Measurements from ENCODE around the gene STYXL1. TPM values are rescaled to one million over a fixed set of nuclear protein-coding genes. Genes with fewer than 3 reads are reported as not detected.
"Not testable (repeated sequence)": the region's sequence is repeated elsewhere in the genome, so short reads cannot be mapped to it uniquely, and the experiment has no call there.

Gene STYXL1
- total RNA-seq, 1 donor from 2014 or later: 45.3 TPM

GRCh38 chr7:76091506-76091905, 43.7 kb upstream of the STYXL1 start:
- H3K9me3 ChIP-seq (ENCODE audit: insufficient read depth, low read depth, low read length): no peaks in the 10 kb centered on the region
- Mint-ChIP-seq H3K27ac (ENCODE audit: unreplicated experiment) (no peak overlapping the region), H3K36me3 (ENCODE audit: low read depth, unreplicated experiment) (no peaks in the 10 kb centered on the region), H3K4me3 (ENCODE audit: unreplicated experiment) (no peak overlapping the region), H3K27me3 (ENCODE audit: low read depth, unreplicated experiment) (peaks cover 5% of the 10 kb centered on the region), H3K9me3 (ENCODE audit: unreplicated experiment) (no peaks in the 10 kb centered on the region), H3K4me1 (ENCODE audit: low read depth, unreplicated experiment) (peaks cover 8% of the 10 kb centered on the region)
- no peak overlapping the region for H2AFZ ChIP-seq (ENCODE audit: low read depth, low read length)
- no peak overlapping the region for H3K27ac ChIP-seq (ENCODE audit: low read depth, low read length)
- DNase-seq (ENCODE audit: low read depth) (no peak), FAIRE-seq (no peak)
- TF ChIP-seq CTCF (IDR thresholded peaks at IDR 0.05; ENCODE audit: insufficient read depth, low read depth, low read length) (no peak), EZH2 (IDR thresholded peaks at IDR 0.05; ENCODE audit: insufficient read depth, low read length) (no peak)
- no peaks in the 10 kb centered on the region for H3K27me3 ChIP-seq (ENCODE audit: insufficient read depth, low read length)
- H3K79me2 ChIP-seq (ENCODE audit: insufficient read depth, low read length): no peaks in the 10 kb centered on the region
- no peaks in the 10 kb centered on the region for H3K36me3 ChIP-seq (ENCODE audit: insufficient read depth, low read length)
- H3K9ac ChIP-seq (ENCODE audit: low read length): no peak overlapping the region
- peaks cover 15% of the 10 kb centered on the region for H3K4me1 ChIP-seq (ENCODE audit: insufficient read depth, low read length)
- H3K4me2 ChIP-seq (ENCODE audit: low read length): no peak overlapping the region
- no peaks in the 10 kb centered on the region for H4K20me1 ChIP-seq (ENCODE audit: insufficient read depth, low read length)
- H3K4me3 ChIP-seq (ENCODE audit: insufficient read depth, low read depth, low read length): no peak overlapping the region

- no peak for FAIRE-seq
- no peak overlapping the region for H3K4me2 ChIP-seq (ENCODE audit: low read length)
- TF ChIP-seq EZH2 (IDR thresholded peaks at IDR 0.05; ENCODE audit: insufficient read depth, low read length): no peak
- no peak for TF ChIP-seq CTCF (IDR thresholded peaks at IDR 0.05; ENCODE audit: insufficient read depth, low read depth, low read length)
- H2AFZ ChIP-seq (ENCODE audit: low read depth, low read length): no peak overlapping the region
- H3K9me3 Mint-ChIP-seq (ENCODE audit: unreplicated experiment): no peaks in the 10 kb centered on the region
- no peaks in the 10 kb centered on the region for H3K36me3 ChIP-seq (ENCODE audit: insufficient read depth, low read length)
- no peaks in the 10 kb centered on the region for H3K79me2 ChIP-seq (ENCODE audit: insufficient read depth, low read length)
- no peak overlapping the region for H3K27ac ChIP-seq (ENCODE audit: low read depth, low read length)
- no peaks in the 10 kb centered on the region for H3K9me3 ChIP-seq (ENCODE audit: insufficient read depth, low read depth, low read length)
- H4K20me1 ChIP-seq (ENCODE audit: insufficient read depth, low read length): no peaks in the 10 kb centered on the region
- H3K4me3 ChIP-seq (ENCODE audit: insufficient read depth, low read depth, low read length): no peak overlapping the region
- no peak overlapping the region for H3K9ac ChIP-seq (ENCODE audit: low read length)
- no peak overlapping the region for H3K27ac Mint-ChIP-seq (ENCODE audit: unreplicated experiment)
- peaks cover 22% of the 10 kb centered on the region for H3K4me1 ChIP-seq (ENCODE audit: insufficient read depth, low read length)
- peaks cover 3% of the 10 kb centered on the region for H3K27me3 Mint-ChIP-seq (ENCODE audit: low read depth, unreplicated experiment)
- DNase-seq (ENCODE audit: low read depth): no peak
- no peaks in the 10 kb centered on the region for H3K36me3 Mint-ChIP-seq (ENCODE audit: low read depth, unreplicated experiment)
- H3K27me3 ChIP-seq (ENCODE audit: insufficient read depth, low read length): no peaks in the 10 kb centered on the region
- peaks cover 8% of the 10 kb centered on the region for H3K4me1 Mint-ChIP-seq (ENCODE audit: low read depth, unreplicated experiment)
- peak overlapping the region; percentile 6 for H3K4me3 Mint-ChIP-seq (ENCODE audit: unreplicated experiment)
Measured at GRCh38 chr7:76089865-76090475, 42.2 kb upstream of the STYXL1 start.

- not testable (repeated sequence) for FAIRE-seq; H3K79me2 ChIP-seq (ENCODE audit: insufficient read depth, low read length); H3K36me3 Mint-ChIP-seq (ENCODE audit: low read depth, unreplicated experiment); H3K27me3 ChIP-seq (ENCODE audit: insufficient read depth, low read length); H3K9me3 Mint-ChIP-seq (ENCODE audit: unreplicated experiment); H3K9ac ChIP-seq (ENCODE audit: low read length); H3K4me1 Mint-ChIP-seq (ENCODE audit: low read depth, unreplicated experiment); H3K27me3 Mint-ChIP-seq (ENCODE audit: low read depth, unreplicated experiment); H3K4me3 ChIP-seq (ENCODE audit: insufficient read depth, low read depth, low read length); H3K4me3 Mint-ChIP-seq (ENCODE audit: unreplicated experiment); H3K36me3 ChIP-seq (ENCODE audit: insufficient read depth, low read length); H4K20me1 ChIP-seq (ENCODE audit: insufficient read depth, low read length); H3K27ac Mint-ChIP-seq (ENCODE audit: unreplicated experiment); H2AFZ ChIP-seq (ENCODE audit: low read depth, low read length); H3K9me3 ChIP-seq (ENCODE audit: insufficient read depth, low read depth, low read length)
- Histone ChIP-seq H3K4me1 (ENCODE audit: insufficient read depth, low read length) (peaks cover 26% of the 10 kb centered on the region), H3K4me2 (ENCODE audit: low read length) (peak overlapping the region; percentile 40), H3K27ac (ENCODE audit: low read depth, low read length) (peak overlapping the region; percentile 52)
- DNase-seq (ENCODE audit: low read depth): peak; percentile 95
Measured at GRCh38 chr7:76087362-76087791, 39.6 kb upstream of the STYXL1 start.

Measured in astrocyte (in vitro differentiated cells and primary cell).